8988T (cell line): ENCODE data around the gene TBC1D9B.
"Not testable (repeated sequence)": the region's sequence is repeated elsewhere in the genome, so short reads cannot be mapped to it uniquely, and the experiment has no call there.

Source experiments
- DNase-seq: peaks from one replicate; pipeline ENCODE4 v3.0.0; 2011

The TBC1D9B gene

GRCh38 chr5:179836225-179837019 lies 71.3 kb downstream of the TBC1D9B start:
- DNase-seq = no peak

GRCh38 chr5:179834871-179835270 lies 72.8 kb downstream of the TBC1D9B start:
- DNase-seq = not testable (repeated sequence)

GRCh38 chr5:179834120-179834519 lies 73.6 kb downstream of the TBC1D9B start:
- DNase-seq = no peak

DNA sequence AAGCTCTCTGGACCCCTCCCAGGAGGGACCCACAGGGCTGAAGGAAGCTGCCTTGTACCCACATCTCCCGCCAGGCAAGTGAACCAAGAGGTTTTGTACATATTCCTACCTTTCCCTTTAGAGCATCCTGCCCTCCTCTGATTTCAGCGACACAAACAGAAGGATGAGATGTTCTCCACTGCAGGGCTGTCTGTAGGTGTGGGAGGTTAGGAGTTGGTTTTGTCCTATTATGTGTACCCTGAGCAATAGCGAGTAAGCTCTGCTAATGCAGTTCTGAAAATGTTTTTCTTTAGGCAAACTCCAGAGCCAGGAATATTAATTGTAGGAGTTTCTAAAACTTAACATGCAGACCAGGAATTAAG lies 74.0 kb downstream of the TBC1D9B start:
- no peak for DNase-seq

GRCh38 chr5:179833056-179833708 lies 74.5 kb downstream of the TBC1D9B start:
- DNase-seq = no peak

- no peak for DNase-seq
Observed at GRCh38 chr5:179832039-179832745, 75.5 kb downstream of the TBC1D9B start.

DNA sequence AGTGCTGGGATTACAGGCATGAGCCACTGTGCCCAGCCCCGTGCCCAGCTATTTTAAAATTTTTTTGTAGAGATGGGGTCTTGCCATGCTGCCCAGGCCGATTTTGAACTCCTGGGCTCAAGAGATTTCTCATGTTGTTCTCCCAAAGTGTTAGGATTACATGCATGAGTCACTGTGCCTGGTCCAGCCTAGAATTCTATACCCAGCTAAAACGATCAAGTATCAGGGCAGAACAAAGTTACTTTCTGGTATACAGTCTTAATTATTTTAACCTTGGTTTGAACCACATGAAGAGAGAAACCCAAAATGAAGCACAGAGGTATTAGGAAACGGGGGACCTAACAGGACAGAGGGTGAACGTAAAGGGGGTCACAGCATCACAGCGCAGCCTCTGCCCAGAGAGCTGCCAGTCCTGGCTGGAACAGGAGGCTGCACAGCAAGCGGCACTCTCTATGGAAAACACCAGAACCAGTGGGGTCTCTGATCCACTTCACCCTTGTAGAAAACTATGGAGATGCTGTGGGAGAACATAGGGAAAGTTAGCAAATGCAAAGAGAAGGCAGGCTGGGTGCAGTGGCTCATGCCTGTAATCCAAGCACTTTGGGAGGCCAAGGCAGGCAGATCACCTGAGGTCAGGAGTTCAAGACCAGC lies 76.8 kb downstream of the TBC1D9B start:
- DNase-seq = no peak

DNA sequence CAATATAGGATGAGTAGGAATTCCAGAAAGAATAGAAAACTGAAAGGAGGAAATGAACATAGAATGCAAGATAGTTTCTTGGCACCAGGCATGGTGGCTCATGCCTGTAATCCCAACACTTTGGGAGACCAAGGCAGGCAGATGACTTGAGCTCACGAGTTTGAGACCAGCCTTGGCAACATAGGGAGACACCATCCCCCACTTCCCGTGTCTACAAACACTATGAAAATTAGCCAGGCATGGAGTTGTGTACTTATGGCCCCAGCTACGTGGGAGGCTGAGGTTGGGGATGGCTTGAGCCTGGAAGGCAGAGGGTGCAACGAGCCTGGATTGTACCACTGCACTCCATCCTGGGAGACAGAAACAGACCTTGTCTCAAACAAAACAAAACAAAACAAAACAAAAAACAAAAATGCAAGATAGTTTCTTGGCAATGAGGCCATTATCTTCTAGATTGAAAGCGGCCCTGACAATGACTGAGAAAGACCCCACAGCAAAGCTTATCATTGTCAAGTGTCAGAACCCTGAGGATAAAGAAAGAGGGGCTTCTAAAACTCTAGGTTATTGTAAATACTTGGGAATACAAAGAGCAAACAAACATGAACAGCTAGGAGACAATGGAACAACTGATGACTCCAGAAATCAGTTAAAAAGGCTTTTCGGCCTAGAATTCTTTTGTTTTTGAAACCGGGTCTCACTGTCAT lies 77.8 kb downstream of the TBC1D9B start:
- no peak for DNase-seq

- DNase-seq = no peak
Observed at GRCh38 chr5:179828756-179829421, 78.8 kb downstream of the TBC1D9B start.

DNA sequence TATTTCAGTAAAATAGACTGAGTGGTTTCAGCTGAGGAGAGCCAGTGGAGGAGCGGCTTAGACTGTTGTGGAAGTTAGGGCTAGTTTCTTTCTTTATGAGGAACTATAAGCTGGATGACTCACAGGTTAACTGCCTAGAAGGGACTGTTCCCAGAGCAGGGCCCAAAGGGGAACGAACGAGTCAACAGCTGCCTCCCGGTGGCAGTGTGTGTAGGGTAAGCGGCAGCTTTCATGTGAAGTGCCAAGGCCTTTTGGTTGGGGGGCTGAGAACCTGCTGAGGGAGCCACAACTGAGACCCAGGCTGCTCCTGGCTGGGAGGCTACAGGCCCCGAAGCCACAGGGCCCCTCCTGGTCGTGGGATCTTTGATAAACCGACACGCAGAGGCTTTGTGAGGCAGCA lies 80.0 kb downstream of the TBC1D9B start:
- DNase-seq = no peak

DNA sequence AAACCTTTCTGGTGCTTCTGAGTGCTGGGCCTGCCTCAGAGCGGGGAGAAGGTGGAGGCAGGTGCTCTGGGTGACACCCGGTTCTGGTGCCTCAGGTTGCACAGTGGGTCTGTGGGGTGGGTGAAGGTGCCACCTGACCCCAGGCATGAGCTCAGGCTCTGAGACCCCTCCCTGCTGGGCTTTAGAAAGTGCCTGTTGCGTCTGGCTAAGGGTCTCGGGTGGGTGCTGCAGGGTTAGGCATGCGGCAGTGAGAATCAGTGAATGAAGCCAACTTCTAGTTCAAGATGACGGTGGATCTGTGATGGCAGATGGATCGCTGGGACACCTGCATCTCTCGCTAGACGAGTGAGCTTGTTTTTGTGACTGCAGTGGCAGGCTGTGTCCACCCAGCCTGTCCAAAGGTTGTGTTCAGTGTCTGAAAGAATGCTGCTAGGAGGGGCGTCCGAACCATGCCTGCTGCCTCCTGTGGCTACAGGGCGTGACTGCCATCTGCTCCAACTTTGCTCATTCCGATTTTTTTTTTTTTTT lies 82.0 kb downstream of the TBC1D9B start:
- peak; percentile 72 for DNase-seq

DNA sequence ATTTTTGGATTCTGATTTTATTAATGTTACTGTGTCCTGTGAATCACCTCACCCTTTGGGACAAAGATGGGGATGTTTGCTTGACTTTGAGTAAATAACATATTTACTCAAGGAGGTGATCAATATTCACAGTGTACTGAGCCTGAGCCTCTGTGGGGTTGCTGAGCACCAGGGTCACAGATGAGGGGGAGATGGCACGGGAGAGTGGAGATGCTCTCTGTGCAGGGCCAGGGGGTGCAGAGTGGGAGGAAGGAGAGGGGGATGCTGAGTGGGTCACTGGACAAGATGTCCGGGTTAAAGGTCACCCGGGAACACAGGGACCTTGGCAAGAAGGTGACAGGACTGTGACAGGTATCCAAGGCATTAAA lies 83.0 kb downstream of the TBC1D9B start:
- no peak for DNase-seq

DNA sequence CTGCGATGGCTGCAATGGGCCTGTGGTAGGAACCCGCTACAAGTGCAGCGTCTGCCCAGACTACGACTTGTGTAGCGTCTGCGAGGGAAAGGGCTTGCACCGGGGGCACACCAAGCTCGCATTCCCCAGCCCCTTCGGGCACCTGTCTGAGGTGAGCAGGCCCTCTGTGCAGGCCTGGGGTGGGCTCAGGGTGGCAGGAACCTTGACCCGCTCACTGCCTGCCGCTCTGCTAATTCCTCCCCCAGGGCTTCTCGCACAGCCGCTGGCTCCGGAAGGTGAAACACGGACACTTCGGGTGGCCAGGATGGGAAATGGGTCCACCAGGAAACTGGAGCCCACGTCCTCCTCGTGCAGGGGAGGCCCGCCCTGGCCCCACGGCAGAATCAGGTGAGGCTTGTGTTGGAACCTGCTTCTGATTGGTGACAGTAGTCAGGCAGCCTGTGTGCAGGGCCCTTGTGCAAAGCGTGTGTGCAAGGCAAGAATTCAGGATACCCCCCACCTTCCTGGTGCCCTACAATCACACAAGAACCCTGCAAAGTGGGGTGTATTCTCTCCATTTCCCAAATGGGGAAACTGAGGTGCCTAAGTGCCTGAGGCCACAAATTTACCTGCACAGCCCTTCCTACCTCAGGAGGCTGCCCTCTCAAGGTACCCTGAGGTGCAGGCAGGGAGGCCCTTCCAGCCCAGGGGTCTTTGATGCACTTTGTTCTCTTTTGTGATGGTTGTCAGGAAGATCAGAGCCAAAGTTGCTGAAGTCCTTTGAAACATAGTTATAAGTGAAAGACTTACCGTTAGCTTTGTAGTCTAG lies 83.6 kb downstream of the TBC1D9B start:
- DNase-seq = no peak

DNA sequence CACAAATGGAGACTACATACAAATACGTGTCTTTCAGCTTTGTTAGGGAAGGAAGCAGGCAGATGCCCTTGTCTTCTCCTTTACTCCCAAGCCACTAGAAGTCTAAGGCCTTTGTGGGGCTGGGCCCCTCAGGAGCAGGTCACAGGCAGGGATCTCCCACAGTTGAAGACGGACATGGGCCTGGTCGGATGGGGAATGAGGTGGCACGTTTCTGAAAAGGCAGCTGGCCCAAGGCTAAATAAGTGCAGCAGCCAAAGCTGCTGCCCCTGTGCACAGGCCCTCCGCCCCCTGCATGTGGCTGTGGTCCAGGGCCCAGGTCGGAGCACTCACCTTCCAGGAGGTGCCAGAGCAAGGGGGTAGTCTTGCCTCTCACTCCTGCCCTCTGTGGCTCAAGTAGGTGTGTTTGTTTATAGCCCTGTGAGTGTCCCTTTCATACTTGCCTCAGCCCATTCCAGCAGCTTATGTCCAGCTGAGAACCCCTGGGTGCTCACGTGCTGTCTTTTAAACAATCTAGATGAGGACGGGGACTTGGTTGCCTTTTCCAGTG lies 85.2 kb downstream of the TBC1D9B start:
- no peak for DNase-seq

- DNase-seq = no peak
Observed at GRCh38 chr5:179822059-179822432, 85.7 kb downstream of the TBC1D9B start.

DNA sequence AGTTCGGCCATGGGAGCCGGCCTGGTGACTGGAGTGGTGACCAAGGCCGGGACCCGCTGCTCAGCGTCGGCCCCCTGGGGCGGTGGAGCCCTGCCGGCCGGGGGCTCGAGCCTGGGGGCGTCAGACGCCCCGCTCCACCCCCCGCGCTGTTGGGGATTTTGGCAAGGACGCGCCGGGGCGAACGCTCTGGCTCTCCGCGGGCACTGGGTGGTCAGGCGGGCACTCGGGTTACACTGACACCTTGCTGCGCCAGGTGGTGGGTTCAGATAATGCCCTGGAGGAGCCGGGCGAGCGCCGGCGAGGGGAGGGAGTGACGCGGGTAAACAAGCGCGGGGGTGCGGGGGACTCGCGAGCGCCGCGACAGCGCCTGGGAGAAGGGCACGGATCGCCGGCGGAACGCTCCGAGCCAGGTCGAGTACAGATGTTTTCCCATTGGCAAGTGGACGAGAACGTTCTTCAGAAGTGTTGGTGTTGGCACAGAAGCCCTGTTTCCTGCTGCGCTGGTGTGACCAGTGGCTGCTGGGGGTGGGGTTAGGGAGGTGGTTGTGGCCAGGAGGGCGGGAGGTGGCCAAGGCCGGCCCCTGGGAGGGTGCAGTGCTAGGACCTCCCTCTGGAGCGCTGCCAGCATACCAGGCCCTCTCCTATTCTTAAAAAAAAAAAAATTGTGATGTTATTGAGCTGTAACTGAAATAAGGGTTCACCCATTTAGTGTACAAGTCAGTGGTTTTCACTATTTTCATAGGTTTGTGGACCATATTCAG lies 86.2 kb downstream of the TBC1D9B start:
- DNase-seq = peak; percentile 96

GRCh38 chr5:179820483-179821297 lies 87.0 kb downstream of the TBC1D9B start, which contains the start of gene SQSTM1:
Gene SQSTM1 (plus strand): TSS chr5:179820905. CDS start chr5:179820937, 32 bp downstream.
- DNase-seq = peak; percentile 91

DNA sequence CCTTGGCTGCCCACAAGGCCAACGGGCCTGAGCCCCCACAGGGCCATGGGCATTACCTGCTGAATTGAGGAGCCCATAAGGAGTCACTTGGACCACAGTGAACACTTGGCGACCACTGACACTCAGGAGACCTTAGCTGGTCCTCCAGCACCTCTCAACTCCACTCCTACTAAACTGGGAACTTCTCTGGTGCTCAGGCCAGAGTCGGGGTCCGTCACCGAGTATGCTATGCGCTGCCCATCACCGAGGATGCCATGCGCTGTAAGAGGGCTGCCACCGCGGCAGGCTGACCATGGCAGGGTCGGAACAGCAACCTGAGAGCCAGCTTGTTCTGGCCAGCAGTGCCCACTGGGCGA lies 87.6 kb downstream of the TBC1D9B start:
- no peak for DNase-seq
